NB4 (cell line): Measurements from ENCODE around the gene FRYL.

Experiments
- POLR2A ChIP-seq: IDR thresholded peaks from 2 replicates; pipeline ENCODE4 v1.6.1; 2011; ENCODE audit warnings: mild to moderate bottlenecking; ENCODE audit not compliant: insufficient read length; ENCODE audit errors: extremely low read depth
- TF ChIP-seq, protein P1 (sequence below): IDR thresholded peaks from one replicate; pipeline ENCODE4 v1.5.1; 2012; ENCODE audit warnings: low read depth, low read length
- TF ChIP-seq, protein P2 (sequence below): IDR thresholded peaks from 2 replicates; pipeline ENCODE4 v1.6.1; 2011; ENCODE audit warnings: low read depth, low read length

DNA sequence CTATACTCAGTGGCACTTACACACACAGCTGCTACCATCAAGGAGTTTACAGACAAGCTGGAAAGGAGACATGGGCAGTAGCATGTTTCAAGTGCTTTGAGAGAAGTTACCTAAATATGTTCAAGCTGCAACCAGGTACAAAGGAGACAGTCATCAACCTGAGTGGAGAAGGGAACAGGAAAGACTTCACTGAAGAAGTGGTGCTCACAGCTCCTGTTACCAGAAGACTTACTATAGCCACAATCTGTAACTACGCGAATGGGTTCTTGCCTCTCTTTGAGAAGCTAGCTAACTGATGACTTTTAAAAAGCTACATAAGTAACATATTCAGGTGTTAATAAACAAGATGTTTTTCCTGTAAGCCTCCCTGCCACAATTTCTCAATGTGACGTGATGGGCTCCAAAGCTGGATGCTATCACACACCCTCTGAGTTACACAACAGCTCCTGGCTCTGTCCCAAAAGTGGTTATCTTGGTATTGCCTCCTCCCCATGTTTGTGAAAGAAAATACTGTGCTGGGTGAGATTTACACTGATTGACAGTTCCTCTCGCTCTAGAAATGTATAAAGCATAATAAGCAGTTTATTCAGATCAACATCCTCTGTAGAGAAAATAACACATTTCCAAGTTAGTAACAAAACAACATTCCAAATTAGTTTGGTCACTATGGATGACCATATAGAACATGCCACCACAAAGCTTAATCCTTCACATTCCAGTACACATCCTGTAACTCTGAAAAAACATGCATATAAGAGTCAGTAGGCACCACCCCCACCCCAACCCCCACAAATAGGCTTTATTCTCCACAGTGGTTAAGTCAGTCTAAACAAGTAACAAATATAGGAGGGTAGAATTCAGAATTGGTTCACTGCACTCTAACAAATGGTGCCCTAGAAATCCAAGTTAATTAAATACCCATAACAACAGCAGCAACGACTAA, 81.8 kb downstream of the FRYL start:
- TF ChIP-seq, protein P1, sequence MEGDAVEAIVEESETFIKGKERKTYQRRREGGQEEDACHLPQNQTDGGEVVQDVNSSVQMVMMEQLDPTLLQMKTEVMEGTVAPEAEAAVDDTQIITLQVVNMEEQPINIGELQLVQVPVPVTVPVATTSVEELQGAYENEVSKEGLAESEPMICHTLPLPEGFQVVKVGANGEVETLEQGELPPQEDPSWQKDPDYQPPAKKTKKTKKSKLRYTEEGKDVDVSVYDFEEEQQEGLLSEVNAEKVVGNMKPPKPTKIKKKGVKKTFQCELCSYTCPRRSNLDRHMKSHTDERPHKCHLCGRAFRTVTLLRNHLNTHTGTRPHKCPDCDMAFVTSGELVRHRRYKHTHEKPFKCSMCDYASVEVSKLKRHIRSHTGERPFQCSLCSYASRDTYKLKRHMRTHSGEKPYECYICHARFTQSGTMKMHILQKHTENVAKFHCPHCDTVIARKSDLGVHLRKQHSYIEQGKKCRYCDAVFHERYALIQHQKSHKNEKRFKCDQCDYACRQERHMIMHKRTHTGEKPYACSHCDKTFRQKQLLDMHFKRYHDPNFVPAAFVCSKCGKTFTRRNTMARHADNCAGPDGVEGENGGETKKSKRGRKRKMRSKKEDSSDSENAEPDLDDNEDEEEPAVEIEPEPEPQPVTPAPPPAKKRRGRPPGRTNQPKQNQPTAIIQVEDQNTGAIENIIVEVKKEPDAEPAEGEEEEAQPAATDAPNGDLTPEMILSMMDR, result no peak
- TF ChIP-seq, protein P2, sequence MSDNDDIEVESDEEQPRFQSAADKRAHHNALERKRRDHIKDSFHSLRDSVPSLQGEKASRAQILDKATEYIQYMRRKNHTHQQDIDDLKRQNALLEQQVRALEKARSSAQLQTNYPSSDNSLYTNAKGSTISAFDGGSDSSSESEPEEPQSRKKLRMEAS, result no peak
- no peak for TF ChIP-seq POLR2A
